Measurements from ENCODE around the gene MPND.
A peak's percentile ranks its signal among the peaks of the same experiment; 100 is the strongest.
"Not testable (repeated sequence)": the region's sequence is repeated elsewhere in the genome, so short reads cannot be mapped to it uniquely, and the experiment has no call there.

The MPND gene

GRCh38 chr19:4322942-4323665, 20.3 kb upstream of the MPND start:
- no peak for DNase-seq

GRCh38 chr19:4323692-4324091, 19.7 kb upstream of the MPND start:
- no peak for DNase-seq

DNA sequence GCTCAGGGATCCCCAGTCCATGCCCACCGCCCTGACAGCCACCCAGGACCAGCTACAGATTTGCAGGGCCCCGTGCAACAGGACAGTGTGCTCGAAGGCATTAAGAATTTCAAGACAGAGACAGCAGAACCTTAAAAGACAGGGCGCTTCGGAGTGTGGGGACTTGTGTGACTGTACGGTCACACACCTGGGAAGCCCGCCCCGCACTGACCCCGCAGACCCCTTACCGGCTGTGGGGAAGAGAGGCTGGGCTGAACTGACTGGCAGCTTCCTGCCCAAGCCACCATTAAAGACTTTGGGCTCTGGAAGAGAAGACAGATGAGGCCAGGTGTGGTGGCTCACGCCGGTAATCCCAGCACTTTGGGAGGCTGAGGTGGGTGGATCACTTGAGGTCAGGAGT, 19.1 kb upstream of the MPND start:
- no peak for DNase-seq

DNA sequence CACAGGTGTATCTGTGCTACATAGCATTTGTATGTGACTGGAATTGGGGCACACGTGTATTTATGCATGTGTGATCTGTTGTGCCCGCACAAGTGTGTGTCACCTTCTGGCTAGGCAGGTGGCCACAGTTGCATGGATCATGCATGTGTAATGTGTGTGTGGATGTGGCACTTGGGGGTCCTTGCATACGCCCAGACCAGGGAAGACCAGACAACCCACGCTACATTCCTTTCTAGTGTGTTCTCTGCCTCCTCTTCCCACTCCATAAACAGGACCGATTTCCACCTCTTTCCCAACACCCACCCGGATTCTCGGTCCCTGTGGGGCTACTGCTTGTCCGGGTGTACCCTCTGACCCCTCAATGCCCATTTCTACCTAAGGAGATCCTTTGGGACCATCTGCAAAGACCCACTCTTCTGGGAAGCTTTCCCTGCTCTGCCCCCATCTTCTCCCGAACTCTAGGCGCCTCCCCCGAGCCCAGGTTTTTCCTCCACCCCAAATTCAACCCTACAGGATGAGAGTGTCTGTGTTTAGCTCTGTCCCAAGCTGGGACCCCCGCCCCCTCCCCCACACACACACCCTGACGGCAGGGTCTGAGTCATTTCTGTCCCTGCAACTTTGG, 17.0 kb upstream of the MPND start:
- no peak for DNase-seq

- no peak for DNase-seq
These were observed 16.5 kb upstream of the MPND start for GRCh38 chr19:4326837-4327251.

DNA sequence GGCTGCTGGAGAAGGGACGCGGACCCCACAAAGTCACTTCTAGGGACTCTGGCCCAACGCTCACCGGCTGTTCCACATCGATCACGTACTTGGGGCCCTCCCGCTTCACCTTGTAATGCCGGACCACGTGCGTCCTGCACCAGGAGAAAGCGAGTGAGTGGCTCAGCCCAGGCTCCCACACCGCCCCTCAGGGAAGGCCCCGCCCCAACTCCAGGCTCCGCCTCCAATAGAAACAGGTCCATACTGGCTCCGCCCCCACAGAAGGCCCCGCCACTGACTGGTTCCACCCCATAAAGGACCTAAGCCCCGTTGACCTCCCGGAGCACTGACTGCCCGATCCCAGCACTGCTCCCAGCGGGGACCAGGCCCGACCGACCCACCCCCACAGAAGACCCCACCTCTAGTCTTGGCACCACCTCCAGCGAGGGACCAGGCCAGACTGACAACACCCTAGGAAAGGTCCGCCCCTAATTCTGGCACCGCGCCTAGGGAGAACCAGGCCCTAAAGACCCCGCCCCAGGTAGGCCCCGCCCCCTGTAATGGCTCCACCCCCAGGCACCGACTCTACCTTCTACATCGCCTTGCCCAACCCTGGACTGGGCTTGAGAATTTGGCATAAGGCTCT, 16.0 kb upstream of the MPND start:
- no peak for DNase-seq

DNA sequence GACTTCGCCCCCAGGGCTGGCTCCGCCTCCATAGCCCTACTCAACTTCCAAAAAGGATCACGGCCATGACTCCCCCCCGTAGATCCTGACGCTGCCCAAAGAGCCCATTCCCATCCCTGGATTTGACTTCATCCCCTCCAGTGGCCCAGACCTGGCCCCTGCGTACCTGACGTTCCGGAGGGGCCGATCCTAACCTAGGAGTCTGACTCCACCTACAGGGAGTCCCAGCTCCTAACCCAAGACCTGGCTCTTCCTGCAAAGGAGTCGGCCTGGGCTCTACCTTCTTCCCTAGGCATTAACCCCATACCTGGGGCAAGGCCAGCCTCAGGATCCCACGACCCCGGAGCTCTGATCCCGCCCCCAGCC, 15.5 kb upstream of the MPND start:
- DNase-seq = no peak

DNA sequence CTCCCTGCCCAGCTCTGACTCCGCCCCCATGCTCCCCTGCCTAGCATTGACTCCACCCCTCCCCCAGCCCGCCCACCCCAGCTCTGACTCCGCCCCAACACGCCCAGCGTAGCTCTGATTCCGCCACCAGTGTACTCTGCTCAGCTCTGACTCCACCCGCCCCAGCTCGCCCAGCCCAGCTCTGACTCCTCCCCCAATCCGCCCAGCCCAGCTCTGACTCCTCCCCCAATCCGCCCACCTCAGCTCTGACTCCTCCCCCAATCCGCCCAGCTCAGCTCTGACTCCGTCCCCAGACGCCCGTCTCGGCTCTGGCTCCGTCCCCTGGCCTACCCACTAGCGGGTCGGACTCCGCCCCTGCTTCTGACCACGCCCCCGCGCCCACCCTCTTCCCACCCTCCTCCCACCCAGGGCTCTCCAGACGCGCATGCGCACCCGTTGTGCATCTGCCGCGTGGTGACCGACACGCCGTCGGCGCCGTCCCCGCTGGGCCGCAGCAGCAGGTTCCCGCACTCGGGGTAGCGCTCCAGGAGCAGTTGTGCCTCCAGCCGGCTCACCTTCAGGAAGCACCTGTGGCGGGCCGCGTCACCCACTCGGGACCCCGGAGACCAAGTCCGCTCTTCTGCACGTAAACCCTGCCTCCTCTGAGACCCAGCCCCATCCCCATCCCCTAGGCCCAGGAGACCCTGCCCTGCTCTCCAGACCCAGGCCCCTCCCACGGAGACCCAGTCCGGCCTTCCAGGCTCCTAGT, 14.9 kb upstream of the MPND start:
- no peak for DNase-seq

GRCh38 chr19:4328991-4329681, 14.2 kb upstream of the MPND start:
- not testable (repeated sequence) for DNase-seq

DNA sequence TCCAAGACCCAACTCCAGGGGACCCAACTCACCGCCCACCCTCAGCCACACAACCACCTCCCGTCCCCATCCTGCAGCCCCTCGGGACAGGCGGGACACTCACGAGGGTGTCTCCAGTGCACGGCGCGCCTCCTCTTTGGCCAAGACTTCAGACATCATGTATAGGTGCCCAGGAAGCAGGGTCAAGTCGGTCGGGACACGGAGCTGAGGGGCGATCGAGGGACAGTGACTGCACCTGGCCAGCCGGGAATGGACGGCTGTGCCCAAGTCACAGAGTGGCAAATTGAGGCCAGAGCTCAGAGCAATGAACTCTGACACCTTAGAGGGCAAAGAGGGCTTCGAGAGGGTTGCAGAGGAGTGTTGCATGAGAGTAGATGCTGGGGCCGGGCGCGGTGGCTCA, 13.5 kb upstream of the MPND start:
- no peak for DNase-seq

DNA sequence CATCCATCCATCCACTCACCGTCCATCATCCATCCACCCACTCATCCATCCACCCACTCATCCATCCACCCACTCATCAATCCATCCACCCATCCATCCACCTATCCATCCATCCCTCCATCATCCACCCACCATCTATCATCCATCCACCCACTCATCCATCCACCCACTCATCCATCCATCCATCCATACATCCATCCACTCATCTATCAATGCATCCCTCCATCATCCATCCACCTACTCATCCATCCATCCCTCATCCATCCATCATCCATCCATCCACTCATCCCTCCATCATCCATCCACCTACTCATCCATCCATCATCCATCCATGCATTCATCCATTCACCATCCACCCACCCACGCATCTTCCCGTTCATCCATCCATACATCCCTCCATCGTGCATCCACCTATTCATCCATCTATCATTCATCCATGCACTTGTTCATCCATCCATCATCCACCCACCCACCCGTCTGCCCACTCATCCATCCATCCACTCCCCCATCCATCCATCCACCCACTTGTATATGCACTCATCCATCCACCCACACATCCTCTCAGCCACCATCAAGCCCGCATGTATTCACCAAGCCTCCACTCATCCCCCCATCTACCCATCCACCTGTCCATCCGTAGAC, 8.3 kb upstream of the MPND start:
- DNase-seq = no peak

DNA sequence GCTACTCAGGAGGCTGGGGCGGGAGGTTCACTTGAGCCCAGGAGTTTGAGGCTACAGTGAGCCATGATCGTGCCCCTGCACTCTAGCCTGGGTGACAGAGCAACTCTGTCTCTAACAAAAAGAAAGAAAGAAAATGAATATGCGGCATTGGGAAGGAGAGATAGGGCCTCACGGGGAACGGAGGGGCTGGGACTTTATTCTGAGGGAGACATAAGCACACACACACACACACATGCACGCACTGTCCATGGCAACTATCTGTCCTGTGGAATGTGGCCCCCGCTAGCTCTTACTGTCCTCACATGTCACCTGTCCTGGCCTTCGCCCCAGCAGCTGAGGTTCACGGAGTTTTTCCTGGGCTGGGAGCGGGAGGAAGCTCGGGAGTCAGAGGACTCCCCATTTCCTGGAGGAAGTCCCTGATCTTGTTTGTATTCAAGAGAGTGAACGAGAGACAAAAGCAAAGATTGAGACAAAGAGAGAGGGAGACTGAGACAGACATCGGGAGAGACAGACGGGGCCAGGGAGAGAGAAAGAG, 5.4 kb upstream of the MPND start:
- DNase-seq = no peak

DNA sequence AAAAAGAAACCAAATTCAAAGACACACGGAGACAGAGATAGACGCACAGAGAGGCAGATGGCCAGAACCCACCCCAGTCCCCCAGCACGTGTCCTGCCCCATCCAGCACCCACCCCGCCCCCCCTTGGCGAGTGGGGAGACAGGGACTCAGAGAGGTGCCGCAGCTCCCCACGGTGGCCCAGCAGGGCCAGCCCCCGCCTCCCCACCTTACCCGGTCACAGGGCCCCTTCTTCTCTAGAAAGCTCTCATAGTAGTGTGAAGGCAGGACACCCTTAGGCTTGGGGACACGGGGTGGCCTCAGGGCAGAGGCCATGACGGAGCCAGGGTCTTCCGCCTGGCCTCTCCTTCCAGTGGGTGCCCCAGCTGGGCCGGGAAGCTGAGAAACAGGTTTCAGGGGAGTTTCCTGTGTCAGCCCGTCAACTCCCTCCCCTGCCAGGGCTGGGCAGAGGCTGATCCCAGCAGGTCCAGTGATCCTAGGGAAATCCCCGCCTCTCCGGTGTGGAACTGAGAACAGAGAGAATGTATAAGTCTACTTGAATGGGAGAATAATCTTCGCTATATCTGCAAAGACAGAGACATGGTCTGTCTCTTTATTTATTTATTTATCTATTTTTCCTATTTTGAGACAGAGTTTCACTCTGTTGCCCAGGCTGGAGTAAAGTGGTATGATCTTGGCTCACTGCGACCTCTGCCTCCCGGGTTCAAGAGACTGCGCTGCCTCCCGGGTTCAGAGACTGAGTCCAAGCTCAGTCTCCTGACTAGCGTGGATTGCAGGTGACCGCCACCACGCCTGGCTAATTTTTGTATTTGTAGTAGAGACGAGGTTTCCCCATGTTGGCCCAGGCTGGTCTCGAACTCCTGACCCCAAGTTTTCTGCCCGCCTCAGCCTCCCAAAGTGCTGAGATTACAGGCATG, 4.7 kb upstream of the MPND start, which contains the start of gene STAP2:
Gene STAP2, minus strand, starts transcription at position 387 of the 915 bp plus-strand sequence. Its CDS starts 74 bp downstream, at position 313.
- DNase-seq = no peak

GRCh38 chr19:4342314-4342614, 1.1 kb upstream of the MPND start:
- no peak for DNase-seq

GRCh38 chr19:4342615-4343369, 570 bp upstream of the MPND start:
- peak; percentile 99 for DNase-seq

DNA sequence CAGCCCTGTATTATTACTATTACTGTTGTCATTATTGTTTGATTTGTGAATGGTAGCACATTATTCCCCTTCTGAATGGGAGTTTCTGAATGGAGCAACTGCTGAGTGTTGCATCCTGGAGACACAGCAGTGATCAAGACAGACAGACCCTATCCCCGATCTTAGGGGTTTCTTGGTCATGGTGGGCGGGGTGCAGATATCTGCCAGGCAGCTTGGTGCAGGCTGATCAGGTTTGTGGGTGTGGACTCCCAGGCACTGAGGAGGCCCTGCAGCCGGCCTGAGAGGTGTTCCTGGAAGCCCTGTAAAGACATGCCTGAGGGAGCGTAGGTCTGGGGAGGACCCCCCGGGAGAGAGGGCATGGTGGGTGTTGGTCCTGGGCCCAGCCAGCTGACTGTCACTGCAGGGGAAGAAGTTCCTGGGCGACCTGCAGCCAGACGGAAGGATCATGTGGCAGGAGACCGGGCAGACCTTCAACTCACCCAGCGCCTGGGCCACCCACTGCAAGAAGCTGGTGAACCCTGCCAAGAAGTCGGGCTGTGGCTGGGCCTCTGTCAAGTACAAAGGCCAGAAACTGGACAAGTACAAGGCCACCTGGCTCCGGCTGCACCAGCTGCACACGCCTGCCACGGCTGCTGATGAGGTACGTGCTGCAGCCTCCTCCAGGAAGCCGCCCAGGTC, 2.1 kb downstream of the MPND start:
- no peak for DNase-seq

GRCh38 chr19:4346020-4346383, 2.6 kb downstream of the MPND start:
- no peak for DNase-seq

GRCh38 chr19:4347521-4347920, 4.2 kb downstream of the MPND start:
- no peak for DNase-seq

DNA sequence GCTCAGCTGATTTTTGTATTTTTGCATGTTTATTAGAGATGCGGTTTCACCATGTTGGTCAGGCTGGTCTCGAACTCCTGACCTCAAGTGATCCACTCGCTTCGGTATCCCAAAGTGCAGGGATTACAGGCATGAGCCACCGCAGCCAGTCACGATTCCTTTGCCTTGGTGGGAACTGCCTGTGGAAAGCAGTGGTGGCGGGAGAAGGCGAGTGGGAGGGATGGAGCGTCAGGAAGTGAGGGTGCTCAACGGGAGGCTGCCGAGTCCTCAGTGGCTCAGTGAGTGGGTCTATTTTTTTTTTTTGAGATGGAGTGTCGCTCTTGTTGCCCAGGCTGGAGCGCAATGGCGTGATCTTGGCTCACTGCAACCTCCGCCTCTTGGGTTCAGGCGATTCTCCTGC, 5.9 kb downstream of the MPND start:
- not testable (repeated sequence) for DNase-seq

DNA sequence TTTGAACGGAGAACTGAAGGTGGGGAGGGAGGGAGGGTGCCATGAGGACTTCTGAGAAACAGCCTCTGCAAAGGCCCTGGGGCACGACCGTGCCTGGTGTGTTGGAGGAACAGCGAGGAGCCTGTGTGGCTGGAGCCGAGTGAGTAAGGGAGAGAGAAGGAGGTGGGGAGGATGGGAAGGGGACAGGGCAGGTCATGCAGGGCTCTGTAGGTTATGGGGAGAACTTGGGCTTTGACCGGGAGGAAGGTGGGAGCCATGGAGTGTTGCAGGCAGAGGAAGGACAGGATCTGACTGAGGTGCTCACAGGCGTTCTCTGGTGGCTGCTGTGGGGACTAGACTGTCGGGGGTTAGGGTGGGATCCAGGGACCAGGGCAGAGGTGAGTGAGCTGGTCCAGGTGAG, 6.7 kb downstream of the MPND start:
- no peak for DNase-seq

Data from NCI-H1694 treated with DMSO at 0.1 percent for 48 hours (cell line).